ENCODE data around the gene CEP131.

The CEP131 gene

DNA sequence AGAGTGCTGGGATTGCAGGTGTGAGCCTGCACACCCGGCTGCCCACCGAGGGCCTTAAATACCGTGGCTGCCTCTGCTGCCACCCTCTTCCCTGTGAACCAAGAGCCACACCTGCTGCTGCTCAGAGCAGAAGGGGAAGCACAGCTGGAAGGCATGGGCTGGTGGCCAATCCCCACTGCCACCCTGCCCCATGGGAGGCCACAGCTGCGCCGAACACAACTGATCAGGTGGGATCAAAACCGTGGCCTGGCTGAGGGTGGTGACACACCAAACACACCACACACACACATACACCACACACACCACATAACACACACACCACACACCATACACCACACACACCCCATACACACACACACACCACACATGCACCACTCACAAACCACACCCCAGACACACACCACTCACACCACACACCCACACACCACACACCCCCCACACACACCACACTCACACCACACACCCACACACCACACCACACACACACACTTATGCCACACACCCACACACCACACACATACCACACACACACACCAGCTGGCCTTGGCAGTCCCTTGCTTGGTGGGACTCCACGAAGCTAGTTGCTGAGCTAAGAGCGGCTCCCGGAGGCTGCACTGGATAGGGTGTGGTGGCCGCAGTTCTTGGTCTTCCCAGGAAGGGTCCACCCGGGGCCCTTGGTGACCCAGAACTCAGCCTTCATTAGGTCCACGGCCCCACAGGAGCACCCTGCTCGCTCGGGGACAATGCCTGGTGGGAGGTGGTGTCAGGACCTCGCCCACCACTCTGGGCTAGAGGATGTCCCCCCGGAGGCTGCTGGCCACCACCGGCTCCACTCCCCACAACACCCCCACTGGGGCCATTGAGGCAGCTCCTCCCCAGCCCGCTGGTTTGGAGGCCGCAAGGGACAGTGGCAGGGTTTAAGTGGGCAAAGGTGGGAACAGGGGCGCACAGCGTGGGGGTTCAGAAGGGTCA is 14.9 kb downstream of the CEP131 start:
- TF ChIP-seq, protein P1, sequence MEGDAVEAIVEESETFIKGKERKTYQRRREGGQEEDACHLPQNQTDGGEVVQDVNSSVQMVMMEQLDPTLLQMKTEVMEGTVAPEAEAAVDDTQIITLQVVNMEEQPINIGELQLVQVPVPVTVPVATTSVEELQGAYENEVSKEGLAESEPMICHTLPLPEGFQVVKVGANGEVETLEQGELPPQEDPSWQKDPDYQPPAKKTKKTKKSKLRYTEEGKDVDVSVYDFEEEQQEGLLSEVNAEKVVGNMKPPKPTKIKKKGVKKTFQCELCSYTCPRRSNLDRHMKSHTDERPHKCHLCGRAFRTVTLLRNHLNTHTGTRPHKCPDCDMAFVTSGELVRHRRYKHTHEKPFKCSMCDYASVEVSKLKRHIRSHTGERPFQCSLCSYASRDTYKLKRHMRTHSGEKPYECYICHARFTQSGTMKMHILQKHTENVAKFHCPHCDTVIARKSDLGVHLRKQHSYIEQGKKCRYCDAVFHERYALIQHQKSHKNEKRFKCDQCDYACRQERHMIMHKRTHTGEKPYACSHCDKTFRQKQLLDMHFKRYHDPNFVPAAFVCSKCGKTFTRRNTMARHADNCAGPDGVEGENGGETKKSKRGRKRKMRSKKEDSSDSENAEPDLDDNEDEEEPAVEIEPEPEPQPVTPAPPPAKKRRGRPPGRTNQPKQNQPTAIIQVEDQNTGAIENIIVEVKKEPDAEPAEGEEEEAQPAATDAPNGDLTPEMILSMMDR (IDR thresholded peaks at IDR 0.05; ENCODE audit: low read length, missing control alignments): no peak
- no peak for DNase-seq (ENCODE audit: low read depth)
- no peak overlapping the region for H3K4me3 ChIP-seq (replicated peaks; ENCODE audit: low read depth, low read length)

DNA sequence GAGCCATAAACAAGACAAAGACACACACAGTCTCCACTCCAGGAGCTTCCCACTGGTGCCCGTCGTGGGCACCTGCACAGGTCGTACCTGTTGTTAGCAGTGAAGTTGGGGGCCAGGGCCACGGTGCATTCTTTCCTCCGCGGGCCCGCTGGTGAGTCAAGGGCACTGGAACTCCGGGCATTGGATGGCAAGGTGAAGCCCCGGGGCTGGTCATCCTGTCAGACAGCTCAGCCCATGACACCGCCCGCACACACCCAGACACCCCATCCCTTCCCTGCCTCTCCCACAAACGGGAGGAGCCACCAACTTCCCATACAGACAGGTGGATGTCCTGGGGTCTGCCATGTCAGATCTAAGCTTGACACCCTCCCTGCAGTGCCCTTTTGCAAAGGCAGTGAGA is 16.1 kb downstream of the CEP131 start:
- H3K4me3 ChIP-seq (replicated peaks; ENCODE audit: low read depth, low read length): no peak overlapping the region
- TF ChIP-seq, protein P1 (IDR thresholded peaks at IDR 0.05; ENCODE audit: low read length, missing control alignments): no peak
- no peak for DNase-seq (ENCODE audit: low read depth)

DNA sequence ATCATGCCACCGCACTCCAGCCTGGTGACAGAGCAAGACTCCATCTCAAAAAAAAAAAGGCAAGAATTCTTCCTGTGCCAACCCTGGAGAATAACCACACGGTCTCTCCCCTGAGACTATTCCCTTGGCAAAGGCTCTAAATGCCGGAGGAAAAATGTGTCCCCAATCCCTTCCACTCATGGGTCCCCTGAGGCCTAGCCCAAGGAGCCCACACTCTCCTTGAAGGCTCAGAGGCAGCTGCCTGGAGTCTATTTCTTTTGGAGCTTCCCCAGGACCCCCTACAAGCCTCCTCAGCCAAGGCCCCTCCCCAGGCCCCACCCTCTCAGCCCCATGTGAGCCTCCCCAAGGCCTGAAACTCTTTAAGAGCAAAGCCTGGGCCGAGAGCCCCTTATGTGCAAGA is 16.6 kb downstream of the CEP131 start:
- DNase-seq (ENCODE audit: low read depth): no peak
- TF ChIP-seq, protein P1 (IDR thresholded peaks at IDR 0.05; ENCODE audit: low read length, missing control alignments): no peak
- H3K4me3 ChIP-seq (replicated peaks; ENCODE audit: low read depth, low read length): no peak overlapping the region

DNA sequence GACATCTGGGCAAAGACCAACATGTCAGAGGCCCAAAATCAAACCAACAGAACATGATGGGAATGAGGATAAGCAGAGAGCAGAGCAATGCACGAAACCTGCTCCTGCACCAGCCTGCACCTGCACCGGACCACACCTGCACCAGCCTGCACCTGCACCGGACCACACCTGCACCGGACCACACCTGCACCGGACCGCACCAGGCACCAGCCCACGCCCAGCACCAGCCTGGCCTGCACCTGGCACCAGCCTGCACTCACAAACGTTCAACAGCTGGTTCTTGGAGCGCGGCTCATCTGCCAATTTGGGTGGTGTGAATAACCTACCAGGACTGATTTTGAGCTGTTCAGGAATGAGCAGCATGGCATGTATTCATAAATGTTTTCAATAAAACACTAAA is 18.2 kb downstream of the CEP131 start:
- TF ChIP-seq, protein P1 (IDR thresholded peaks at IDR 0.05; ENCODE audit: low read length, missing control alignments): no peak
- no peak overlapping the region for H3K4me3 ChIP-seq (replicated peaks; ENCODE audit: low read depth, low read length)
- no peak for DNase-seq (ENCODE audit: low read depth)

DNA sequence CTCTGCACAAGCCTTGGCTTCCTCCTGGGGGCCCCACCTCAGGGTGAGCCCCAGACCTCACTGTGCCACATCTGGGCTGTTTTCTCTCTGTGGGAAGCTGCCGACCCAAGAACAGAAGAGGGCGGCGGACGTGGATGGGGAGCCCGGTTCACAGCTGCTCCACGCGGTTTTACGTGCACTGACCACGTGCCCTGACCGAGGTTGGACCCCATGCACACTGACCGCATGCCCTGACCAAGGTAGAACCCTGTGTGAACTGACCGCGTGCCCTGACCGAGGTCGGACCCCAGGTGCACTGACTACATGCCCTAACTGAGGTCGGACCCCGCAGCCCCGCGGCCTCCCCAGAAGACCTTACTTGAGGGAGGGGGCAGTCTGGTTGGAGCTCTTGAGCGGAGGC is 19.6 kb downstream of the CEP131 start:
- H3K4me3 ChIP-seq (replicated peaks; ENCODE audit: low read depth, low read length): no peak overlapping the region
- TF ChIP-seq, protein P1 (IDR thresholded peaks at IDR 0.05; ENCODE audit: low read length, missing control alignments): no peak
- DNase-seq (ENCODE audit: low read depth): no peak

DNA sequence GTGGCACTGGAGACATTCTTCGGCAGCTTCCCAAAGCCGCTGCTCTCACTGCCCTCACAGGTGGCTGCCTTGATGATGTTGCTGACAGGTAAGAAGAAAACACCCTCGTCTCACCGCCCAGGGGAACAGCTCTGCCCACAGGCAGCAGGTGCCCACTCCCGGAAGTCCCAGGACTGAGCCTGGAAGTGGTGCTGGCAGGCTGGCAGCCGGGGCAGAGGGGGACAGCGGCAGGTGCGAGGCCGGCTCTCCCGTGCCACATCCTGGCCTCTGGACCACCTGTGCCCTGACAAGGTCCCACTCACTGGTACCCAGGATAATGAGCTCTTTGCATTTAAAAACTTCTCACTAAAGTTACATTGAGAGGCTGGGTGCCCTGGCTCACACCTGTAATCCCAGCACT is 20.4 kb downstream of the CEP131 start:
- no peak for DNase-seq (ENCODE audit: low read depth)
- TF ChIP-seq, protein P1 (IDR thresholded peaks at IDR 0.05; ENCODE audit: low read length, missing control alignments): no peak
- H3K4me3 ChIP-seq (replicated peaks; ENCODE audit: low read depth, low read length): no peak overlapping the region

All from fibroblast of pulmonary artery (primary cell).